Measurements from ENCODE around the gene INAVA.
A peak's percentile ranks its signal among the peaks of the same experiment; 100 is the strongest.
"Not testable (repeated sequence)": the region's sequence is repeated elsewhere in the genome, so short reads cannot be mapped to it uniquely, and the experiment has no call there.

Gene INAVA

GRCh38 chr1:200923601-200924000 lies 28.9 kb downstream of the INAVA start:
- no peak for DNase-seq

DNA sequence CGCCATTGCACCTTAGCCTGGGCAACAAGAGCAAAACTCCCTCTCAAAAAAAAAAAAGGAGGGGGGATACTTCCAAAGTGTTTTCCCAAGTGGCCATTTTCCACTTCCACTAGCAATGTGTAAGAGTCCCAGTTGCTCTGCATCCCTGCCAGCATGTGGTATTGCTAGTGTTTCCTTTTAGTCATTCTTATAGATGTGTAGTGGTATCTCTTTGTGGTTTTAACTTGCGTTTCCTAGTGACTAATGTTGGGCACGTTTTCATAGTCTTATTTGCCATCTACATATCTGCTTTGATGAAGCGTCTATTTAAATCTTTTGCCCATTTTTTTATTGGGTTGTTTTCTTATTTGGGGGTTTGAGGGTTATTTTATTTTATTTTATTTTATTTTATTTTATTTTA lies 31.1 kb downstream of the INAVA start:
- no peak for DNase-seq

DNA sequence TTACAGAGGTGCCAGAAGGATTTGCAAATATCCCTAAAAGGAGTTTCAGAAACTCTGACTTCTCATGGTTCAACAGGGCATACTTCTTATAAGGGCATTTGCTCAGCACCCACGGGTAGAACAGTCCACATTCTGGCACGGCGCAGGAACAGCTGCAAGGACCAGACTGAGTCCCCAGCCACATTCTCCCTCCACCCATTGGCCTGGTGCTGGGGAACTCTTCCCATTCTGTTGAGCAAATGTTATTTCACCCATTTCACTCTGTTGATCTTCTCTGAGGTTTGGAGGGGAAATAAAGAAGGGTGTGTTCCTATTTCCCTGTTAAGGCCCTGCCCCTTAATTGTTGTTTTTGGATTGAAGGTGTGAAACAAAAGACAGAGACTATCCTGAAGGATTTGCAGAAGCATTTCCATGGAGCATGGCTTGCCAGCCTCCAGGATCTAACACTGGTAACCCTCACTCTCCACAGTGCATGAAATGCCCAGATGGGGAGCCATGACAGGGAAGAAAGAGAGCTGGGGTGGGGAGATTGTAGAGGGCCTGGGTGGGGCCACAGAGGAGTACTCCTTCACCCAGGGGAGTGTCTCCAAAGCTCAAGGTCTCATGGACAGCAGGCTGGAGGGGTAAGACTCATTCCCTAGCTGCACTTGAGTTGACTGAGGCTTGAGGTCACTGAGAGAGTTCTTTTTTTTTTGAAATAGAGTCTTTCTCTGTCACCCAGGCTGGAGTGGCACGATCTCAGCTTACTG lies 35.0 kb downstream of the INAVA start:
- no peak for DNase-seq

DNA sequence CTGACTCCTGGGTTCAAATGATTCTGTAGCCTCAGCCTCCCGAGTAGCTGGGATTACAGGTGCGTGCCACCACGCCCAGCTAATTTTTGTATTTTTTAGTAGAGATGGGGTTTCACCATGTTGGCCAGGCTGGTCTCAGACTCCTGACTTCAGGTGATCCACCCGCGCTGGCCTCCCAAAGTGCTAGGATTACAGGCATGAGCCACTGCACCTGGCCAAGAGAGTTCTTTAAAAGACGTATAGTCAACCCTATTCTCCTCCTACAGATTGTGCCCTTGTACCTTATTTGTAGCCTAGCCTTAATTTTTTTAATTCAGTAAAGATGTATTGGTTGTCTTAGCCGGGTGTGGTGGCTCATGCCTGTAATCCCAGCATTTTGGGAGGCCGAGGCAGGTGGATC lies 35.6 kb downstream of the INAVA start:
- DNase-seq, result not testable (repeated sequence)

DNA sequence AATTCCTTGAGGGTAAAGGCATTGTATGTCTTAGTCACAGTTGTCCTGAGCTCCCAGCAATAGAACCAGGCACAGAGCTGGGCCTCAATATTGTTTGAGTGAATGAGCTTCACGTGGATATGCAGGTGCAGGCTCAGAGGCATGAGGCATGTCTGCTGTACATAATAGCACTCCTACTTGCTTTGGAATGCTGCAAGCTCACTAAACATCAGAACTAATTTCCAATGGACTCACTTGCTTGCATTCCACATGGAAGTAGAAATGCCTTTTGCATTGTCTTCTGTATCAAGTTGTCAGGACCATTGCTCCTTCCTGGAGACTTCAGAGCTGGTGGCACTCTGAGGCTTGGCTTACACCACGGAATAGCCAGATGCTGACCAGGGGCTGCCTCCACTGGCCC lies 37.1 kb downstream of the INAVA start:
- no peak for DNase-seq

- no peak for DNase-seq
Measured at GRCh38 chr1:200934676-200935245, 40.1 kb downstream of the INAVA start.

DNA sequence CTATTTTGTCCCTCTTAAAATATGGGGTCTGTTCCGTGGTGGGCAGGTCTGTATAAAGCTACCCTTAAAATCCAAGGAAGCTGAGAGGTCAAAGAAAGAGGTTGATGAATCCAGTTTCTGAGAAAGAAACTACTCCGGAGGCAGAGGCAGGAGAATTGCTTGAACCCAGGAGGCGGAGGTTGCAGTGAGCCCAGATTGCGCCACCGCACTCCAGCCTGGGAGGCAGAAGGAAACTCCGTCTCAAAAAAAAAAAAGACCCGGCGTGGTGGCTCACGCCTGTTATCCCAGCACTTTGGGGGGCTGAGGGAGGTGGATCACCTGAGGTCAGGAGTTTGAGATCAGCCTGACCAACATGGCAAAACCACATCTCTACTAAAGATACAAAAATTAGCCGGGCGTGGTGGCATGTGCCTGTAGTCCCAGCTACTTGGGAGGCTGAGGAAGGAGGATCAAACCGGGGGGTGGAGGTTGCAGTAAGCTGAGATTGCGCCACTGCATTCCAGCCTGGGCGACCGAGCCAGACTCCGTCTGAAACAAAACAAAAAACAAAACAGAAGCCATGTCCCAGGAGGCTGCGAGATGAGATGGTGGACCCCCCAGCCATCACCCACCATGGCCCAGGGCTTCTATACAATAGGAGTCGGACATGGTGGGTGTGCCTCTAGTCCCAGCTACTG lies 40.7 kb downstream of the INAVA start:
- not testable (repeated sequence) for DNase-seq

- DNase-seq, result no peak
Measured at GRCh38 chr1:200938955-200939354, 44.3 kb downstream of the INAVA start.

DNA sequence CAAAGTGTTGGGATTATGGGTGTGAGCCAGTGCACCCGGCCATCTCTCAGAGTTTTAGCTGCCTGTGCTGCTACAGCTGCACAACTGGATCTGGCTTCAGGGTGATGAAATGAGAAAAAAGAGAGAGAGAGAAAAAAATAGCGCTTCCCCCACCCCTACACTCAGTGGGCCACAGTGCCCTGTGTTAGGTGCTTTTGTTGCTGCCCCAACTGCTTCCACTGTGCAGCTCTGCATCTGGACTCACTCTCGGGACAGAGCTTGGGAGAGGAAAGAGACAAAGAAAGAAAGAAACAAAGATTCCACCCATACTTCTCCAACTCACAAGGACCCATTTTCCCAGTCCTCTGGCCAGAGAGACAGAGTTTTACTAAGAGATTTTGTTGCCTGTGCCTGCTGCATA lies 50.4 kb downstream of the INAVA start:
- no peak for DNase-seq

DNA sequence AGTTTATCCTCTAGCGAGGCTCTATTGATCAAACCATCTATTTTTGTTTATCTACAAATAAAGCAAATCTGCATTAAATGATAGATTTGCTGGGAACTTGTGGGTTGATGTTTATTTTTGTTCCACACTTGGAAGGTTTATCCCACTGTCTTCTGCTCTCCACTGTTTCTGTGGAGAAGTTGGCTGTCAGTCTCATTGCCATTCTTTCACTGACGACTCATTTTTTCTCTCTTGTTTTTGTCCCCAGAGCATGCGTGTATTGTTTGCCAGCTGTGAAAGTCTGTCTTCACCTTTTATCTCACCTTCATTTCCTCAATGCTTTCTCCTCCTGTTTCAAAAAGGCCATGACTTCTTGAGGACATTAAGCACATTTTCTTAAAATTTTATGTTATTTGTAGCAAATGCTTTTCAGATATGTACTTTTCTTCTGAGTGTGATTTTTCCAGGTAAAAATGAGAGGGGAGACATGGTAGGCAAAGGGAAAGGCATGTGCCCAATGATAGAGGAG lies 52.4 kb downstream of the INAVA start:
- DNase-seq, result no peak

- DNase-seq, result no peak
Measured at GRCh38 chr1:200949626-200950025, 54.9 kb downstream of the INAVA start.

- no peak for DNase-seq
Measured at GRCh38 chr1:200951016-200951415, 56.3 kb downstream of the INAVA start.

DNA sequence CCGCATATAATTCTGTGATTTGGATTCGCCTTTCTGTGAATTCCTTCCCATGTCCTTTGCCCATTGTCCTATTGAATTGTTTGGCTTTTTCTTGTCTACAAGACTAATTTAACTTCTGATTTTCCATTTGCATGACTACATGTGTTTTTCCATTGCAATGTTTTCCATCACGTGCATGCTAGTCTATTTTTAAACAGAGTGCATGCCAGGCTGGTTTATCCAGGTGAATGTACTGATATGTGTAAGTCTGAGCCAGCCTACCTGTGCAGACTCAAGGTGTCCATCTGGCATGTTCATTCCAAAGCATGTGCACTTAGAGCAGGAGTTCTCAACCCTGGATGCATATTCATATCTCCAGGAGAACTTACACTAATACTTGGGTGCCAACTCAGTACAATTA lies 59.7 kb downstream of the INAVA start:
- DNase-seq, result no peak

GRCh38 chr1:200958597-200958996 lies 63.9 kb downstream of the INAVA start:
- DNase-seq, result no peak

- DNase-seq, result no peak
Measured at GRCh38 chr1:200959411-200959921, 64.8 kb downstream of the INAVA start.

- no peak for DNase-seq
Measured at GRCh38 chr1:200960236-200960947, 65.7 kb downstream of the INAVA start.

DNA sequence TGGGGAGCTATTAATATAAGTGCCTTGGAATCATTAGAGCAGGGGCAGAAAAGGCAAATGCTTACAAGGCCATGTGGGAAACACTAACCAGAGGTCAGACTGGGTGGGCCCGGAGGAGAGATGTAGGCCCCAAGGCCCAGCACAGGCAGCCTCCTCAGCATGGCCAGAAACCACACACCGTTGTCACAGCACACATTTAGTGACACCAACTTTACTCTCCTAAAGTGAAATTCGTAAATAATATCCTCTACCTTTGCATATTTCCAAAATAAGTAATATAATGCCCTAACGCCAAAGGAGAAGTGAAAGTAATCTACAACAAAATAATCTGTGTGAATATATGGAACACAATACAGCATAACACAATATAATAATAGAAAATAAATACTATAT lies 66.2 kb downstream of the INAVA start:
- no peak for DNase-seq

- DNase-seq, result not testable (repeated sequence)
Measured at GRCh38 chr1:200962151-200962550, 67.5 kb downstream of the INAVA start.

DNA sequence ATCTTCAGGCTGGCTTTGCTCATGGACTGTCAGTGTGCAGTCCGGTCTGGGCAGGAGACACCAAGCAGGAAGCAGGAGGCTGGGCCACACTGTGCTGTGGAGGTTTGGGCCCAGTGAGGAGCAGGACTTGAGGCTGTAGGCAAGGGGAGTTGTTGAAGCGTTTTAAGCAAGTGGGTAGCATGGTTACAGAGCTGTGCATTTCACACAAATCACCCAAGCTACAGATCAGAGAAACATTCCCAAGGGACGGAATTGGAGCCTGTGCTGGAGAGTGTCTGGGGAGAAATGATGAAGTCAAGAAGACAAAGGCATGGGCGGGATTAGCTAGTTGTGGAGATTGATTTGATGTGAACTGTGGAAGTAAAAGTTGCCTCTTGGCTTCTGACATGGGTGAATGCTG lies 67.9 kb downstream of the INAVA start:
- peak; percentile 74 for DNase-seq

DNA sequence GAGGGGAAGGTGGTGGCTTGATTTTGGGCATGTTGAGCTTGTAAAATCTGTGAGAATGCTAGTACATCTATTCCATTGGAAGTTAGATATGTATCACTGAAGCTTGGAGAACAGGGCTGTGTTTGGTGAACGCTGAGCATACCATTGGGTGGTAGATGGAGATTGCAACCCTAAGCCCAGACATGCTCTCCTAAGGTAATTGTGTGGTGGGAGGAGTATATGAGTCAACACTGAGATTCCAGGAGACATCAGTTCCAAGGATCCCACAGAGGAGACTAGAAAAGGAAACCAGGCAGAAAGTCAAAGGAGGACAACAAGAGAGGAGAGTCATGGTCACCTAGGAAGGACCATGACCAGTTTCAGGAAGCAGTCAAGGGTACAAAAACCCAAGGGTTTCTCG lies 68.4 kb downstream of the INAVA start:
- DNase-seq, result no peak

DNA sequence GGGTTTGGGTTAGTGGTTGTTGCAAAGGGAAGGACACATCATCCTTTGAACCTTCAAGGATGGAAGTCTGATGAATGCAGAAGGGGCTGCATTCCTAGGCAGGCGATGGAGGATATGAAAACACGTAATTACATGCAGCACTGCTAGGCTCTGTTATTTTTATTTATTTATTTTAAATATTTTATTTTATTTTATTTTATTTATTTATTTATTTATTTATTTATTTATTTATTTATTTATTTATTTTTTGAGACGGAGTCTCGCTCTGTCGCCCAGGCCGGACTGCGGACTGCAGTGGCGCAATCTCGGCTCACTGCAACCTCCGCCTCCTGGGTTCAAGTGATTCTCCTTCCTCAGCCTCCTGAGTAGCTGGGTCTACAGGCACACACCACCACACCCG lies 69.2 kb downstream of the INAVA start:
- DNase-seq, result not testable (repeated sequence)
